HG03103 (cell line): Measurements from ENCODE around the gene NUBP1.
A peak's percentile ranks its signal among the peaks of the same experiment; 100 is the strongest.
"Not testable (repeated sequence)": the region's sequence is repeated elsewhere in the genome, so short reads cannot be mapped to it uniquely, and the experiment has no call there.

ENCODE experiments used
- ATAC-seq: cut with Tn5 transposase; IDR thresholded peaks from one replicate; pipeline ENCODE4 v1.9.1; 2021; ENCODE audit warnings: low read depth; ENCODE audit not compliant: unreplicated experiment

NUBP1 gene

DNA sequence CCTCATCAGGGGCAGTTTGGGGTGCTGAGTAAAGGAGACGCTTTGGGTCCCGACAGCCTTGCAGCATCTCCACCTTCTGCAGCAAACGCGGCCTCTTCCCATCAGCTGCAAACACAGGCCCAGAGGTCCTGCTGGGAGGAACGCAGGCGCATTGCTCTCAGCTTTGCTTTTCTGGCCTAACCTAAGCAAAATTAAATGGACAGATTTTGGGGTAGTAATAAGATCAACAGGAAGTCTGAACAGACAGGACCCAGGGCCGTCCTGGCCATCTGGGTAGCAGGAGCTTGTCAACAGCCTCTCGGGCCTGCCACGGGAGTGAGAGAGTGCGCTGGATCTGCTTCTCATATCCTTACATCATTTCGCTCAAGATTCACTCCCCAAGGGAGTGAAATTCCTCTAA is 7.2 kb downstream of the NUBP1 start:
- ATAC-seq: no peak

DNA sequence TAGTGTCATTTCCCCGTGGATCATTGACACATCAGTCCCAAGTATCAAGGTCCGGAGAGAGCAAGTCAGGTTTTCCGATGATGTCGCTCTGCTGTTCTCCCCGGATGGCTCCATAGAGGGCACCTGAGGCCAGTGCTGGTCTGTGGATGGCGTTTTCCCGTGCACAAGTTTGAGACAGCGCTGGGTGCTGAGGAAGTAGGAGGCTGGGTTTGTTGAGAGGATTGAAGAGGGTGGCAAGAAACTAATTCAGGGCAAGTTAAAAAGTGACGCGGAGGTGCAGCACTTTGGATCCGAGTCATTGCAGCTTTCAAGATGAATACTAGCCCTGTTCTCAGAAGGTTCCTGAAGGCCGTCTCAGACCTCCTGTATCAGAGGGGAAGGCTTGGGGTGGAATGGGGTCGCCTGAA is 7.7 kb downstream of the NUBP1 start:
- ATAC-seq: no peak

DNA sequence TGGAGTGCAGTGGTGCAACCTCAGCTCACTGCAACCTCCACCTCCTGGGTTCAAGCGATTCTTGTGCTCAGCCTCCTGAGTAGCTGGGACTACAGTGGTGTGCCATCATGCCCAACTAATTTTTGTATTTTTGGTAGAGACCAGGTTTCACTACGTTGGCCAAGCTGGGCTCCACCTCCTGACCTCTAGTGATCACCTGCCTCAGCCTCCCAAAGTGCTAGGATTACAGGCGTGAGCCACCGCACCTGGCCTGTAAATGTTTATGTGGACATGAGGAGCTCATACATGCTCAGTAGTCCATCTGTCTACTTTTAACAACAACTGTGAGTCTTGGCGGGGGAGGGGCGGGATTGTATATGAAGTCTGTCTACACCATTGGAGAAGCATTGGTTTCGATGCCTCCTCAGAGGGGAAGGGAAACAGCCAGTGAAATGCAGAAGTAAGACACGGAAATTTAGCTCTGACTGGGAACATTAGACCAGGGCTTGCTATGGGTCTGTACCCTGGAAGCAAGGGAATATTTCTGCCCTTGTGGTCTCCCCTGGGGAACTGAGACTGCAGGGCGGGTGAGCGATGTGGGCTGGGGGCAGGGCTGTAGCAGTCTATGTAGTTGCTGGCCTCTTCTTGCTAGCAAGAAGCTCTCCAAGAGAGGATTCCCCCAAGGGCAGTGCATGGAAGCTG is 9.3 kb downstream of the NUBP1 start:
- ATAC-seq: peak; percentile 61

DNA sequence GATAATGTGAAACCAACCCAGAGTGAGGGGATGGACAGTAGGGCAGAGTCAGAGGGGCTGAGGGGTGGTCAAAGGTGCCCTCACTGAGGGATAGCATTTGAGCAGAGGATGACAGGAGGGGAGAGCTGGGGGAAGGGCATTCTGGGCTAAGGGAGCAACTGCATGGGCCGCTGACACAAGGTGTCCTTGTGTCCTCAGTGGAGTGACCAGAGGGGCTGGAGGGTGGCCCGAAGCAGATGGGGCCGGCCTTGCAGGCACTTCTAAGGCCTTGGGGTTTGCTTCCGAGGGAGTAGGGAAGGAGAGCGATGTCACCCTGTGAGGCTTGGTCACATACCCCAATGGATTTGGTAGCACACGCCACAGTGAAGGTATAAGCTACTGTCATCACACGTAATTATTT is 10.0 kb downstream of the NUBP1 start:
- ATAC-seq: no peak

DNA sequence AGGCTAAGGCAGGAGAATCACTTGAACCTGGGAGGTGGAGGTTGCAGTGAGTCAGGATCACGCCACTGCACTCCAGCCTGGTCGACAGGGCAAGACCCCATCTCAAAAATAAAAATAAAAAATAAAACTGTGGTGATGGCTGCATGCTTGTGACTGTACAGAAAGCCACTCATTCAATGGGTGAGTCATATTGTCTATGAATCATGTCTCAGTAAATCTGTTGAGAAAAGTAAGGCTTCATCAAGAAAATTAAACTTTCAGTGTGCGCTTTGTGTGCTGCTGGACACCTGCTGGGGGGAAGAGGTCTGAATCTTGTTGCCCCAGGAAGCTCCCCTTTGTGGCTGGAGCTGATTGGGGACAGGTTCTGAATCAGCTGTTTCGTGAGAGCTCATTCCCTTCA is 11.3 kb downstream of the NUBP1 start:
- no peak for ATAC-seq

DNA sequence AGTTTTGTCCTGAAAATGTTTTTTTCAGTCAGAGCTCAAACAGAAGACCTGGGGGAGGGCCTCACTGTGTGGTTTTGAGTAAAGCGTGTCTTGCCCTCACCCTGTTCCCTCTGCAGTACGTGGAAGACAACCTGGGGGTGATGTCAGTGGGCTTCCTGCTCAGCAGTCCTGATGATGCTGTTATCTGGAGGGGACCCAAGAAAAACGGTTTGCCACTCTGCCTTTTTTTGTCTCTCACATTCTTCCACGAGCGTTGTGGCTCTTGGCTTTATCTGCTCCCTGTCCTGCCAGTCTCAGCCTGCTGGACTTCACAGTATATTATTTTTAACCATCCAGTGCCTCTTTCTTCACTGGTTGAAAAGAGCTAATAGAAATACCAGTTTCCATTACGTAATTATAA is 12.9 kb downstream of the NUBP1 start:
- no peak for ATAC-seq

DNA sequence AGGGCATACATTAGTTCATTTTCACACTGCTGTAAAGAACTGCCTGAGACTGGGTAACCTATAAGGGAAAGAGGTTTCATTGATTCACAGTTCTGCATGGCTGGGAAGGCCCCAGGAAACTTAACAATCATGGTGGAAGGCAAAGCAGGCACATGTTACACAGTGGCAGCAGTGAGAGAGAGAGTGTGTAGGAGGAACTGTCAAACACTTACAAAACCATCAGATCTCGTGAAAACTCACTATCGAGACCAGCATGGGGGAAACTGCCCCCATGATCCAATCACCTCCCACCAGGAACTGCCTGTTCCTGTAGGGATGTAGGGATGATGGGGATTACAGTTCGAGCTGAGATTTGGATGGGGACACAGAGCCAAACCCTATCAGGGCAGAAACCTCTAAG is 17.2 kb downstream of the NUBP1 start:
- no peak for ATAC-seq

DNA sequence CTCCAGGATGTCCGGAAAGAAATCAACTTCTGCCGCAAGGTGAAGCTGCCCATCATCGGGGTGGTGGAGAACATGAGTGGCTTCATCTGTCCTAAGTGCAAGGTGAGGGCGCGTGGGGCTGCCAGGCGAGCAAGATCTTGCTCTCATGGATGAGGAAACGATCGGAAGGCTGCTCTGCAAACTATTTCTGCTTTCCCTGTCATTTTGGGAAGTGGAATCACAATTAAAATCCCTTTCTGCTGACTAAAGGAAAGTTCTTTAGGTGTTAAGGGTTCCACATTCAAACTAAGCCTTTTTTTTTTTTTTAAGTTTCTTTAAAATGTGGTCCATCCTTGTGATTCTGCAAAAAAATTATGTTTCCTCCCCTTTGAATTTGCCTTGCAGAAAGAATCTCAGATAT is 17.7 kb downstream of the NUBP1 start:
- ATAC-seq: no peak

DNA sequence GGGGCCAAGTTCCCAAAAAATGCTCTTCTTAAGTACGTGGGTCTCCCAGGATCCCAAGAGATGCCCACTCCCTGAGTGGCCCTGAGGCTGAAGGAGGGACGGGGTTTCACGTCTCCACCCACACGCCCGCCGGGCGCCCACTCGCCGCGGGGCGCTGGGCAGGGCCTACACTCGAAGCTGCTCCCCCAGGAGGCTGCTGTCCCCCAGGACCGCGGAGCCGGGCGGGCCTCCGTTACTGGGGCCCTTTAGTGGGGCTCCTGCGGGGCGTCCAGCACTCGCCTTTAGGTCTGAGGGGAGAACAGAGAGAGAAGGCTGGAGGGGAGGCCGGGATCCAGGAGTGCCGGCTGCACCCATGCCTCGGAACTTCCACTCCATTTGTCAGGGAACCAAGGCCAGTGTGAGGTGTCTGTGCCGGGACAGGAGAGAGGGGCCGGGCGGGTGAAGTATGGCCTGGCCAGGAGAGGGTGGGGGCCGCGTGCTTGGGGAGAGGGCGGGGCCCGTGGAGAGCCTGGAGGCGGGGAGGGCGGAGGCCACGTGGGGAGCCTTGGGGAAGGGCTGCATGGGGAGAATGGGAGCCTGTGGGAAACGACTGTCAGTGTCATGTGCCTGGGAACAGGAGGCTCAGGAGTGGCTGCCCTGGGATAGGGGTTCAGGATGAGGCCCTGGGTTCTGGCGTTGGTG is 18.8 kb downstream of the NUBP1 start:
- no peak for ATAC-seq

DNA sequence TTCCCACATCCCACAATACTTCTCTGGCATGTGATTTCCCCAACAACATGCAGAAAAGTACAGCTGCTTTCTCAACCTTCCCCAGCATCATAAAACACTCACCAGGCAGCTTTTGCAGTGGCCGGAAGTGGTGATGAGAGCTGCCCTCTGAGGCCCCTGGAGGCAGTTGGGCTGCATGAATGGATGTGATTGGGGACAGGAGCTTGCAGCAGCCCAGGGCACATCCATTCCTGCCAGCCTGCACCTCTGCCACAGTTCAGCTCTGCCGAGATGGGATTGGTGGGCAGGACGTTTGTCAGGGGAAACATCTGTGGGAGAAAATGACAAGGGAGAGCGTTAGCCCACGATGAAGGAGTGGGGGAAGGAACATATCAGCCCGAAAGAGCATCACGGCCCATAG is 19.8 kb downstream of the NUBP1 start:
- no peak for ATAC-seq

DNA sequence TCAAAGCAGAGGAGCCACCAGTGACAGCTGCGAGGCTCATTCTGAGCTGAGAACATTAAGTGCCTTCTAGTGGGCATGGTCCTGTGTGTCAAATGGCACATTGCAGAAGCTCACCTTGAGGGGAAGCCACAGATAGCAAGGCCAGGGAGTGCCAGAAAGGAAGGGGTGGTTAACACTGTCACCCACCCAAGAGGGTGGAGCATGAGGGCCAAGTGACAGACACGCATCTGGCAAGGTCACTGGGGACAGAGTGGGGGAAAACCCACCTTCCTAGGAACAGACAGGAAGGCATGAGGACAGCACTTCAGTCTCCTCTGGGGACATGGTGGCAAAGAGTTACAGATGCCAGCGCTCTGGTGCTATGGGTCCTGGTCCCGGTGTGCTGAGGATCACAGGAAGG is 22.1 kb downstream of the NUBP1 start:
- no peak for ATAC-seq

DNA sequence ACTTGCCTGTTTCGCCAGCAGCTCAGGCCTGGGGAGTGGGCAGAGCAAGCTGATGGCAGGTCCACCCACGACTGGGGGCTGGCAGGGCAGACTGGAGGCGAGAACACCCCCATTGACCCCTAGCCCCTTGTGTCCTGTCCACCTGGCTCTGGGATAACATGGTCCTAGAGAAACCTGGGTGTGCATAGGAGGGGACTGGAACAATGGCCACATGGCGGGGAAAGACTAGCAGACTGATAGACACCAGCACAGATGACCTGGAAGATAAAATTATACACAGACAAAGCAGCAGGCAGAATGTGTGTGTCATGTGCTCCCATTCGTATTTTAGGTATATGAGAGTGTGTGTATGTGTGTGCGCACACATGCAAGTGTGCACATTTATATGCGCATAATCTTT is 23.5 kb downstream of the NUBP1 start:
- ATAC-seq: no peak

DNA sequence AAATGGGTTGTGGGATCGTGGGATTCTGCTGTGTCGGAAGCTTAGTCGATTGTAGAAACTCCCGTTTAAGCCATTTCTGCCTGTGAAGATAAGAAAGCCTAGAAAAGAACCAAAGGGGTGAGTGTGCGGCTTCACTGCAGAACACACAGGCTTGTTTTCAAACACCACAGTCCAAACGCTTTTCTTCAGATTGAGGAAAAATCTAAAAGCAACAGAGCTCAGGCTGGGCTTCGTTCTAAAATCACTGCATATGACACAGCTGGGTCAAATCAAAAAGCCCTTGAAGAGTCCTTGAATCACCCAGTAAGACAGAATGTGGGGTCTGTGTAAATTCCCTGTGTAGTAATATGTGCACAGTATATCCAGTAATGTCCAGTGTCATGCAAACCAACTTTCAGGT is 25.7 kb downstream of the NUBP1 start:
- no peak for ATAC-seq

DNA sequence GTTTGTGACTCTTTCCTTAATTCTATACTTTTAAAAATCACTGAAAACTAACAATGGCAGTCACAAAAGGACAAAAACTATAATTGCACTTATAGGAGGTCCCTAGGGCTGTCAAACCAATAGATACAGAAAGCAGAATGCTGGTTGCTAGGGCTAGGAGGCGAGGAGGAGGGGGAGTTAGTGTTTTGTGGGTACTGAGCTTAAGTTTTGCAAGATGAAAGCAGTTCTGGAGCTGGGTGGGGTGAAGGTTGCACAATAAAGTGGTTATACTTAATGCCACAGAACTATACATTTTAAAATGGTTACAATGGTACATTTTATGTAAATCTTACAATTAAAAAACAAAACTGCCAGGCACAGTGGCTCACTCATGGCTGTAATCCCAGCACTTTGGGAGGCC is 27.3 kb downstream of the NUBP1 start:
- no peak for ATAC-seq

DNA sequence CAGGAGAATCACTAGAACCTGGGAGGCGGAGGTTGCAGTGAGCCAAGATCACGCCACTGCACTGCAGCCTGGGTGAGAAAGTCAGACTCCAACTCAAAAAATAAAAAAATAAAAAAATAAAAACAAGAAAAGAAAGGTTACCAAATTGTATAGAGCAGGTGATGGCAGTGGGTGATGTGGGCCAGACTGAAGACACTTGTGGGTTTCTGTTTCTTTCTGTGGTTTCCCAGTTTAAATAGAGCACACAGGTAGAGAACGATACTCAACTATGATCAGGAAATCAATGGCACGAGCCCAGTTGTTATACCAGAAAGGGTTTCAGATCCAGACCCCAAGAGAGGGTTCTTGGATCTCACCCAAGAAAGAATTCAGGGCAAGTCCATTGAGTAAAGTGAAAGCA is 32.6 kb downstream of the NUBP1 start:
- peak; percentile 72 for ATAC-seq

DNA sequence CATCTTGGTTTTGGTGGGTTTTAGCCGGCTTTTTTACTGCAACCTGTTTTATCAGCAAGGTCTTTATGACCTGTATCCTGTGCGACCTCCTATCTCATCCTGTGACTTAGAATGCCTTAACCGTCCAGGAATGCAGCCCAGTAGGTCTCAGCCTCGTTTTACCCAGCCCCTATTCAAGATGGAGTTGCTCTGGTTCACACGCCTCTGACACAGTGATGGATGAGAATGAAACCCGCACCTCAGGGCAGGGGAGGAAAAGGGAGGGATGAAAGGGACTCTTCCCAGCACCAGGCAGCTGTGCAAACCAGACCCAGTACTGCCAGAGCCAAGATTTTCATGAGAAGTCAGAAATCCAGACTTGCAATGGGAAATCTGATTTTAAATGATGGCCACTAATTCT is 33.3 kb downstream of the NUBP1 start:
- not testable (repeated sequence) for ATAC-seq

DNA sequence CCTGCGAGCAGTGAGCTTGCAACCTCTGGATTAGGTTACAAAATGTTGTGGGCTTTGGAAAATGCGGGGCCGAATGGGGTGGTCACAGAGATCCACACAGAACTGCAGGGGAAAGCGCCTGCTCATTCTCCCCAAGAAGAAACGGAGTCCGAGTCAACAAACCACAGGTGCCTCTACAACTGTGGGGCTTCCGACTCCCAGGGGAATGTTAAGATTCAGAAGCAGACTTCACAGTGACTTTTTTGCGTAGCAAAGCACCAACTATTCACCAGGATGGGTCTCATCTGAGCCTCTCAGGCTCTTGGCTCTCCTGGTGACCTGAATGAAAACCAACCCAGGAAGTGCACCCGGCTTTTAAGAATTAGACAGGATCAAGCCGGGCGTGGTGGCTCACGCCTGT is 33.7 kb downstream of the NUBP1 start:
- no peak for ATAC-seq

DNA sequence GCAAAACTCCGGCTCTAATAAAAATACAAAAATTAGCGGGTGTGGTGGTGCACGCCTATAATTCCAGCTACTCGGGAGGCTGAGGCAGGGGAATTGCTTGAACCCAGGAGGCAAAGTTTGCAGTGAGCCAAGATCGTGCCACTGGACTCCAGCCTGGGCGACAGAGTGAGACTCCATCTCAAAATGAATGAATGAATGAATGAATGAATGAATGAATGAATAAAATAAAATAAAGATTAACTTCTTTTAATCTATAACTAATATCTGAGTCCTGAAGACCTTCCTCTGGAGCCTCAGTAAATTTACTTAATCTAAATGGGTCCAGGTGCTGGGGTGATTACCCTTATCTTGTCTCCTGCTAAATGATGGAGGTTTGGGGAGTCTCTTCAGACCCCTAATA is 36.3 kb downstream of the NUBP1 start:
- ATAC-seq: not testable (repeated sequence)

DNA sequence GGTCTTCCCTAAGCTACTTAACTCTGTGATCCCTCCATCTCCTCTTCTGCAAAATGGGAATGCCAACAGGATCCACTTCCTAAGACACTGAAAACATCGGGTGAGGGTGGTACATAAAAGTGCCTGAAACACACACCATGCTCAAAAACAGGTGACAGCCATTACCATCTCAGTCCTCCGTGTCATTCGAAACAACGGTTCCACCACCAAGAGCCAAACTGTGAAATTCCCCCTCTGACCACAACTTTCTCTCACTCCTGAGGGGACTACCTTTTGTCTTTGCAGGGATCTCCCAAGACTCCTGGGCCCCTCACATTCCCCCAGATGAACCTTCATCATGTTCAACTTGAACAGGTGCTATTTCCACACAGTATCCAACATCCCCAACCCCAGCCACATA is 37.0 kb downstream of the NUBP1 start:
- ATAC-seq: no peak

DNA sequence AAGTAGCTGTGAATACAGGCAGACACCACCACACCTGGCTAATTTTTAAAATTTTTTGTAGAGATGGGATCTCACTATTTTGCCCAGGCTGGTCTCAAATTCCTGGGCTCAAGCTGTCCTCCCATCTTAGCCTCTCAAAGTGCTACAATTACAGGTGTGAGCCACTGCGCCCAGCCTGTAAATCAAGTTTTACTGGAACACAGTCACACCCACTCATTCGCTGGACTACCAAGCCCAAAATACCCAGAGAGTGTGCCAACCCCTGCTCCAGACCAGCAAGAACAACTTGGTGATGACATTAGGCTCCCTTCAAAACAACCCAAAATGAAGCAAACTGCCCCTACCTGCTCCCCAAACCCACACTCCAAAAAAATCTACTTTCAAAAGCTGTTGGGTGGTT is 39.0 kb downstream of the NUBP1 start:
- no peak for ATAC-seq

DNA sequence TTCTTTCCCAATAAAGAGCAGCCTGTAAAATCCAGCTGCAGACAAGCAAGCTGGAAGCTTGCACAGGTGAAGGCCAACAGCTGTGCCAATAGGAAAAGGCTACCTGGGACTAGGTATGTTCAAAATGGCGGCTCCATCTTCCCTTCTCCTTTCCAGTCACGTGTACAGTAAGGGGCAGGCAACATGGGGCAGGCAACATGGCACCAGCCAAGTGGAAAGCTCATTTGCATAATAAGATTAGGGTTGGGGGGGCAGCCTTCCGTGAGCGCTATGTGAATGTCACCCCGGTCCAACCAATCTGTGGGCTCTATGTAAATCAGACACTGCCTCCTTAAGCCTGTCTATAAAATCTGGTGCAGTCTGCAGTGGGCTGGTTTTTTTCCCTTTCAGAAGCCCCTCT is 43.7 kb downstream of the NUBP1 start:
- ATAC-seq: no peak

DNA sequence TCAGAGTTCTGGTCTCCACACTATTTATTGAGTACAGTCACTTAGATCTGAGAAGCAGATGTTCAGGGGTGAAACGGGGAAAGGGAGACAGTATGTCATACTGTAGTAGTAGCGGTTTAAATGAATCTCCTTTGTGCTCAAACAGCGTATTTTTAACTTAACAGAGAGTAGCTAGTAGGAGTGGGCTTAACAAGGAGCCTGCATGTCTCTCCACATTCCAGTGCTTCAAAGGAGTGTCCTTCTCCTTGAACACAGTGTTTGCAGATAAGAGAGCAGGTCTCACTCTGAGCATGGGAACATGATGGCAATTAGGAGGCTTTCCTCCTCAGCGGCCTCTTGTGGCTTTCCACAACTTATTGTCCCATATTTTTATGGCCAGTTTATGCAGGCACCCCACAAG is 45.0 kb downstream of the NUBP1 start:
- not testable (repeated sequence) for ATAC-seq

DNA sequence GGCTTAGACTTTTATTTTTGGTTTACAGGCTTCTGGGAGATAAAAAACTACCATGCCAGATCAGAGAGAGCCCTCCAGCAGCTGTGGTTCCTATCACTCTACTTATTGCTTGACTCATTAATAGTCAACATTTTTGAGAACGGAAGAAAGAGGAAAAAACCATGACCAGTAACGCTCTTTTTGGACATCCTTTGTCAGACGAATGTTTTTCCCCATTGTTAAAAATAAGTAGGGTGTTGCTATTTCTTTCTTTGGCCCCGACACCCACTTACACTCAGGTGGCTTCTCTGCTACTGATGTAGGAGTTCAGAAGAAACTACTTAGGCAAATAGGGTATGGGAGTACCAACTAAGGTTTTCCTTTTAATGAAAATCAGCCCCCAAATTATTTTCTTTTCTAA is 47.4 kb downstream of the NUBP1 start:
- ATAC-seq: no peak
